HEK293 (cell line): ENCODE measurements around the gene CSNK2A2.

Experiments used
- CTCF ChIA-PET: fragments of 350-600 bp; formaldehyde crosslinking; extraction: SDS; loops from one replicate; lab custom pipeline; 2021; ENCODE audit warnings: antibody characterized with exemption; lab: Yijun Ruan, JAX
- POLR2A ChIA-PET: fragments of 300-600 bp; formaldehyde crosslinking; extraction: SDS; loops from one replicate; lab custom pipeline; 2020; ENCODE audit warnings: antibody characterized with exemption, inconsistent platforms; lab: Yijun Ruan, JAX
- H3K27ac ChIP-seq: fragments of 200-500 bp; sonication (Bioruptor generic); 2 replicates; pipeline ENCODE4 v1.5.1; 2014; ENCODE audit warnings: low read depth, low read length, control low read depth, inconsistent platforms; ENCODE audit errors: extremely low read depth
- H3K36me3 ChIP-seq, 2 experiments: fragments of 200-500 bp in 1 of 2; sonication (Bioruptor generic) in 1 of 2; 1 replicate in 1 of 2; 2 replicates in 1 of 2; pipeline ENCODE4 v1.5.1; 2014 to 2017; ENCODE audit warnings: inconsistent platforms in 2 of 2, low read length in 2 of 2; ENCODE audit not compliant: control insufficient read depth in 2 of 2, insufficient read depth in 1 of 2
- H3K4me1 ChIP-seq: fragments of 200-500 bp; sonication (Bioruptor generic); 2 replicates; pipeline ENCODE4 v1.5.1; 2014; ENCODE audit warnings: mild to moderate bottlenecking, low read length, inconsistent platforms; ENCODE audit not compliant: control insufficient read depth, insufficient read depth
- H3K4me3 ChIP-seq: 2 replicates; pipeline ENCODE4 v1.5.1; 2011; ENCODE audit warnings: low read depth, mild to moderate bottlenecking, control low read depth, low read length, moderate library complexity
- H3K9me3 ChIP-seq: fragments of 200-500 bp; sonication (Bioruptor generic); 2 replicates; pipeline ENCODE4 v1.5.1; 2014; ENCODE audit warnings: low read depth, low read length, inconsistent platforms; ENCODE audit not compliant: control insufficient read depth, insufficient read depth
- SCRT1 ChIP-seq: fragments of 450-650 bp; formaldehyde crosslinking; IDR thresholded peaks from 2 replicates; pipeline ENCODE4 v1.5.1; 2016; ENCODE audit warnings: missing biosample characterization, missing genetic modification characterization, borderline replicate concordance
- SP2 ChIP-seq: fragments of 450-650 bp; formaldehyde crosslinking; IDR thresholded peaks from 2 replicates; pipeline ENCODE4 v1.5.1; 2016; ENCODE audit warnings: missing biosample characterization, missing genetic modification characterization
- ZBTB20 ChIP-seq: fragments of 450-650 bp; formaldehyde crosslinking; IDR thresholded peaks from 2 replicates; pipeline ENCODE4 v1.5.1; 2016; ENCODE audit warnings: missing biosample characterization, missing genetic modification characterization
- ZBTB21 ChIP-seq: fragments of 450-650 bp; formaldehyde crosslinking; IDR thresholded peaks from 2 replicates; pipeline ENCODE4 v1.5.1; 2017; ENCODE audit warnings: missing biosample characterization, missing genetic modification characterization
- ZNF274 ChIP-seq, 2 experiments: fragments of 200-500 bp in 1 of 2; fragments of 450-650 bp in 1 of 2; sonication (Bioruptor generic) in 1 of 2; formaldehyde crosslinking in 1 of 2; IDR thresholded peaks; 2 replicates each; pipeline versions ENCODE4 v1.5.1 to v1.6.1; 2014 to 2016; ENCODE audit warnings: borderline replicate concordance in 1 of 2, inconsistent platforms in 1 of 2, low read length in 1 of 2, missing biosample characterization in 1 of 2, missing genetic modification characterization in 1 of 2
- ZNF292 ChIP-seq: fragments of 450-650 bp; formaldehyde crosslinking; IDR thresholded peaks from 2 replicates; pipeline ENCODE4 v1.5.1; 2016; ENCODE audit warnings: low read depth, missing biosample characterization, missing genetic modification characterization, borderline replicate concordance
- ZNF335 ChIP-seq: fragments of 450-650 bp; formaldehyde crosslinking; conservative IDR thresholded peaks from 2 replicates; pipeline ENCODE4 v1.5.1; 2016; ENCODE audit warnings: missing biosample characterization, missing genetic modification characterization
- ZNF341 ChIP-seq: fragments of 450-650 bp; formaldehyde crosslinking; IDR thresholded peaks from 2 replicates; pipeline ENCODE4; 2016; ENCODE audit warnings: low read depth, missing biosample characterization, missing genetic modification characterization
- ZNF426 ChIP-seq: fragments of 450-650 bp; formaldehyde crosslinking; IDR thresholded peaks from 2 replicates; pipeline ENCODE4 v1.5.1; 2017; ENCODE audit warnings: missing biosample characterization, missing genetic modification characterization, mild to moderate bottlenecking, inconsistent platforms, moderate library complexity
- ZNF530 ChIP-seq: fragments of 450-650 bp; formaldehyde crosslinking; IDR thresholded peaks from 2 replicates; pipeline ENCODE4 v1.5.1; 2016; ENCODE audit warnings: low read depth, missing biosample characterization, missing genetic modification characterization
- ZNF596 ChIP-seq: fragments of 450-650 bp; IDR thresholded peaks from 2 replicates; pipeline ENCODE4 v1.5.0; 2018; ENCODE audit warnings: missing biosample characterization, mild to moderate bottlenecking, missing genetic modification characterization, moderate library complexity
- ZNF600 ChIP-seq: fragments of 450-650 bp; formaldehyde crosslinking; IDR thresholded peaks from 2 replicates; pipeline ENCODE4 v1.5.1; 2016; ENCODE audit warnings: missing biosample characterization, missing genetic modification characterization
- ZNF624 ChIP-seq: fragments of 450-650 bp; formaldehyde crosslinking; IDR thresholded peaks from 2 replicates; pipeline ENCODE4 v1.5.1; 2017; ENCODE audit warnings: missing biosample characterization, missing genetic modification characterization
- ZNF629 ChIP-seq: fragments of 450-650 bp; formaldehyde crosslinking; IDR thresholded peaks from 2 replicates; pipeline ENCODE4 v1.5.1; 2017; ENCODE audit warnings: missing biosample characterization, missing genetic modification characterization
- ZNF837 ChIP-seq: fragments of 450-650 bp; formaldehyde crosslinking; IDR thresholded peaks from 2 replicates; pipeline ENCODE4 v1.5.1; 2016; ENCODE audit warnings: missing biosample characterization, missing genetic modification characterization
- TF ChIP-seq, protein P1 (sequence below): fragments of 450-650 bp; formaldehyde crosslinking; IDR thresholded peaks from 2 replicates; pipeline ENCODE4 v1.5.1; 2016; ENCODE audit warnings: missing biosample characterization, missing genetic modification characterization
- TF ChIP-seq, protein P2 (sequence below): fragments of 450-650 bp; formaldehyde crosslinking; IDR thresholded peaks from 2 replicates; pipeline ENCODE4 v1.5.1; 2016; ENCODE audit warnings: missing biosample characterization, missing genetic modification characterization
- TF ChIP-seq, protein P3 (sequence below): fragments of 450-650 bp; formaldehyde crosslinking; IDR thresholded peaks from 2 replicates; pipeline ENCODE4 v1.5.1; 2016; ENCODE audit warnings: missing biosample characterization, missing genetic modification characterization, low read depth
- TF ChIP-seq, protein P4 (sequence below): fragments of 450-650 bp; IDR thresholded peaks from 2 replicates; pipeline ENCODE4 v1.5.1; 2018; ENCODE audit warnings: missing biosample characterization, missing genetic modification characterization
- TF ChIP-seq, protein P5 (sequence below): fragments of 450-650 bp; formaldehyde crosslinking; IDR thresholded peaks from 2 replicates; pipeline ENCODE4 v1.5.1; 2016; ENCODE audit warnings: missing biosample characterization, missing genetic modification characterization
- TF ChIP-seq, protein P6 (sequence below): fragments of 450-650 bp; formaldehyde crosslinking; IDR thresholded peaks from 2 replicates; pipeline ENCODE4 v1.5.1; 2016; ENCODE audit warnings: missing biosample characterization, missing genetic modification characterization
- TF ChIP-seq, protein P7 (sequence below): fragments of 450-650 bp; formaldehyde crosslinking; IDR thresholded peaks from 2 replicates; pipeline ENCODE4 v1.5.1; 2016; ENCODE audit warnings: missing biosample characterization, missing genetic modification characterization

The CSNK2A2 gene

DNA sequence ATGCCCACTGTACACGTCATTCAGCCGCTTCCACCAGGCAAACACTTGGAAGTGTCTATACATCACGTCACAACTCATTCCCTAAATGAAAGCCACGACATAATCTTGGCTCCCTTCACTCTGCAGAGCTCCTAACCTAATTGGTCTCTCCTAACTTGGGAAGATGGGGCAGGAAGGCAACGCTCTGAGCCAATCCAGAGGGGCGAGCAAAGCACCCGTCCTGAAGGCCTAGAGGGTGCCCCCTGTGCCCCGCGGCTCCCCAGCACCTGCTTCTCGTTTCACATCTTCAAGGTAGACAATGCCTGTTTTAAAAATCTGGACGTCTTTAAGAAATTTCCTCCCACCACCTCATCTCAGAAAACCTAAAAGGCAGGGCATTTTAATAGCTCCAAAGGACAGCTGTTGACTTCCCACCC, 1.0 kb downstream of the CSNK2A2 start:
- CTCF ChIA-PET = interaction anchor here (0.6 to 1.2 kb wide), 8 partner anchors 21 to 1615 kb away, joined by 3 to 5 read pairs (median 3); no protein-coding TSS in a partner anchor
- no peaks in the 10 kb centered on the region for H3K4me1 ChIP-seq
- peak overlapping the region; percentile 74 for H3K4me3 ChIP-seq
- H3K9me3 ChIP-seq = no peaks in the 10 kb centered on the region
- POLR2A ChIA-PET = interaction anchor here (1.3 to 1.8 kb wide), 2 partner anchors 53 to 68 kb away, joined by 3 to 6 read pairs; partner anchors contain the start of gene CFAP20
- TF ChIP-seq ZNF600 (tag by site-specific recombination) (no peak), ZNF335 (tag by site-specific recombination) (peak; percentile 87), ZNF274 (IDR thresholded peaks at IDR 0.05; ENCODE audit: low read length) (no peak), ZNF274 (tag by site-specific recombination; IDR thresholded peaks at IDR 0.05; ENCODE audit: borderline replicate concordance) (no peak), ZNF341 (tag by site-specific recombination) (no peak), ZNF426 (tag by site-specific recombination) (no peak), SP2 (tag by site-specific recombination) (peak; percentile 30), ZNF624 (tag by site-specific recombination) (no peak), ZBTB21 (tag by site-specific recombination) (peak; percentile 78), ZNF292 (no peak), ZNF629 (peak; percentile 77), ZNF837 (tag by site-specific recombination) (no peak), ZBTB20 (tag by site-specific recombination) (0 out of 2 replicates have a peak, but pooled peaks have one; percentile 24), ZNF596 (tag by site-specific recombination) (no peak), ZNF530 (tag by site-specific recombination) (no peak), SCRT1 (no peak)
- TF ChIP-seq, protein P1, sequence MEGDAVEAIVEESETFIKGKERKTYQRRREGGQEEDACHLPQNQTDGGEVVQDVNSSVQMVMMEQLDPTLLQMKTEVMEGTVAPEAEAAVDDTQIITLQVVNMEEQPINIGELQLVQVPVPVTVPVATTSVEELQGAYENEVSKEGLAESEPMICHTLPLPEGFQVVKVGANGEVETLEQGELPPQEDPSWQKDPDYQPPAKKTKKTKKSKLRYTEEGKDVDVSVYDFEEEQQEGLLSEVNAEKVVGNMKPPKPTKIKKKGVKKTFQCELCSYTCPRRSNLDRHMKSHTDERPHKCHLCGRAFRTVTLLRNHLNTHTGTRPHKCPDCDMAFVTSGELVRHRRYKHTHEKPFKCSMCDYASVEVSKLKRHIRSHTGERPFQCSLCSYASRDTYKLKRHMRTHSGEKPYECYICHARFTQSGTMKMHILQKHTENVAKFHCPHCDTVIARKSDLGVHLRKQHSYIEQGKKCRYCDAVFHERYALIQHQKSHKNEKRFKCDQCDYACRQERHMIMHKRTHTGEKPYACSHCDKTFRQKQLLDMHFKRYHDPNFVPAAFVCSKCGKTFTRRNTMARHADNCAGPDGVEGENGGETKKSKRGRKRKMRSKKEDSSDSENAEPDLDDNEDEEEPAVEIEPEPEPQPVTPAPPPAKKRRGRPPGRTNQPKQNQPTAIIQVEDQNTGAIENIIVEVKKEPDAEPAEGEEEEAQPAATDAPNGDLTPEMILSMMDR (tag by site-specific recombination) = no peak
- TF ChIP-seq, protein P2, sequence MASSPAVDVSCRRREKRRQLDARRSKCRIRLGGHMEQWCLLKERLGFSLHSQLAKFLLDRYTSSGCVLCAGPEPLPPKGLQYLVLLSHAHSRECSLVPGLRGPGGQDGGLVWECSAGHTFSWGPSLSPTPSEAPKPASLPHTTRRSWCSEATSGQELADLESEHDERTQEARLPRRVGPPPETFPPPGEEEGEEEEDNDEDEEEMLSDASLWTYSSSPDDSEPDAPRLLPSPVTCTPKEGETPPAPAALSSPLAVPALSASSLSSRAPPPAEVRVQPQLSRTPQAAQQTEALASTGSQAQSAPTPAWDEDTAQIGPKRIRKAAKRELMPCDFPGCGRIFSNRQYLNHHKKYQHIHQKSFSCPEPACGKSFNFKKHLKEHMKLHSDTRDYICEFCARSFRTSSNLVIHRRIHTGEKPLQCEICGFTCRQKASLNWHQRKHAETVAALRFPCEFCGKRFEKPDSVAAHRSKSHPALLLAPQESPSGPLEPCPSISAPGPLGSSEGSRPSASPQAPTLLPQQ (tag by site-specific recombination) = 0 out of 2 replicates have a peak, but pooled peaks have one; percentile 12
- TF ChIP-seq, protein P3, sequence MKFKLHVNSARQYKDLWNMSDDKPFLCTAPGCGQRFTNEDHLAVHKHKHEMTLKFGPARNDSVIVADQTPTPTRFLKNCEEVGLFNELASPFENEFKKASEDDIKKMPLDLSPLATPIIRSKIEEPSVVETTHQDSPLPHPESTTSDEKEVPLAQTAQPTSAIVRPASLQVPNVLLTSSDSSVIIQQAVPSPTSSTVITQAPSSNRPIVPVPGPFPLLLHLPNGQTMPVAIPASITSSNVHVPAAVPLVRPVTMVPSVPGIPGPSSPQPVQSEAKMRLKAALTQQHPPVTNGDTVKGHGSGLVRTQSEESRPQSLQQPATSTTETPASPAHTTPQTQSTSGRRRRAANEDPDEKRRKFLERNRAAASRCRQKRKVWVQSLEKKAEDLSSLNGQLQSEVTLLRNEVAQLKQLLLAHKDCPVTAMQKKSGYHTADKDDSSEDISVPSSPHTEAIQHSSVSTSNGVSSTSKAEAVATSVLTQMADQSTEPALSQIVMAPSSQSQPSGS (tag by site-specific recombination) = peak; percentile 36; the same call in 1 of the 2 replicates
- TF ChIP-seq, protein P4, sequence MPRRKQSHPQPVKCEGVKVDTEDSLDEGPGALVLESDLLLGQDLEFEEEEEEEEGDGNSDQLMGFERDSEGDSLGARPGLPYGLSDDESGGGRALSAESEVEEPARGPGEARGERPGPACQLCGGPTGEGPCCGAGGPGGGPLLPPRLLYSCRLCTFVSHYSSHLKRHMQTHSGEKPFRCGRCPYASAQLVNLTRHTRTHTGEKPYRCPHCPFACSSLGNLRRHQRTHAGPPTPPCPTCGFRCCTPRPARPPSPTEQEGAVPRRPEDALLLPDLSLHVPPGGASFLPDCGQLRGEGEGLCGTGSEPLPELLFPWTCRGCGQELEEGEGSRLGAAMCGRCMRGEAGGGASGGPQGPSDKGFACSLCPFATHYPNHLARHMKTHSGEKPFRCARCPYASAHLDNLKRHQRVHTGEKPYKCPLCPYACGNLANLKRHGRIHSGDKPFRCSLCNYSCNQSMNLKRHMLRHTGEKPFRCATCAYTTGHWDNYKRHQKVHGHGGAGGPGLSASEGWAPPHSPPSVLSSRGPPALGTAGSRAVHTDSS (tag by site-specific recombination) = no peak
- TF ChIP-seq, protein P5, sequence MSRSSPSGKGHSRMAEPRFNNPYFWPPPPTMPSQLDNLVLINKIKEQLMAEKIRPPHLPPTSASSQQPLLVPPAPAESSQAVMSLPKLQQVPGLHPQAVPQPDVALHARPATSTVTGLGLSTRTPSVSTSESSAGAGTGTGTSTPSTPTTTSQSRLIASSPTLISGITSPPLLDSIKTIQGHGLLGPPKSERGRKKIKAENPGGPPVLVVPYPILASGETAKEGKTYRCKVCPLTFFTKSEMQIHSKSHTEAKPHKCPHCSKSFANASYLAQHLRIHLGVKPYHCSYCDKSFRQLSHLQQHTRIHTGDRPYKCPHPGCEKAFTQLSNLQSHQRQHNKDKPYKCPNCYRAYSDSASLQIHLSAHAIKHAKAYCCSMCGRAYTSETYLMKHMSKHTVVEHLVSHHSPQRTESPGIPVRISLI = no peak
- TF ChIP-seq, protein P6, sequence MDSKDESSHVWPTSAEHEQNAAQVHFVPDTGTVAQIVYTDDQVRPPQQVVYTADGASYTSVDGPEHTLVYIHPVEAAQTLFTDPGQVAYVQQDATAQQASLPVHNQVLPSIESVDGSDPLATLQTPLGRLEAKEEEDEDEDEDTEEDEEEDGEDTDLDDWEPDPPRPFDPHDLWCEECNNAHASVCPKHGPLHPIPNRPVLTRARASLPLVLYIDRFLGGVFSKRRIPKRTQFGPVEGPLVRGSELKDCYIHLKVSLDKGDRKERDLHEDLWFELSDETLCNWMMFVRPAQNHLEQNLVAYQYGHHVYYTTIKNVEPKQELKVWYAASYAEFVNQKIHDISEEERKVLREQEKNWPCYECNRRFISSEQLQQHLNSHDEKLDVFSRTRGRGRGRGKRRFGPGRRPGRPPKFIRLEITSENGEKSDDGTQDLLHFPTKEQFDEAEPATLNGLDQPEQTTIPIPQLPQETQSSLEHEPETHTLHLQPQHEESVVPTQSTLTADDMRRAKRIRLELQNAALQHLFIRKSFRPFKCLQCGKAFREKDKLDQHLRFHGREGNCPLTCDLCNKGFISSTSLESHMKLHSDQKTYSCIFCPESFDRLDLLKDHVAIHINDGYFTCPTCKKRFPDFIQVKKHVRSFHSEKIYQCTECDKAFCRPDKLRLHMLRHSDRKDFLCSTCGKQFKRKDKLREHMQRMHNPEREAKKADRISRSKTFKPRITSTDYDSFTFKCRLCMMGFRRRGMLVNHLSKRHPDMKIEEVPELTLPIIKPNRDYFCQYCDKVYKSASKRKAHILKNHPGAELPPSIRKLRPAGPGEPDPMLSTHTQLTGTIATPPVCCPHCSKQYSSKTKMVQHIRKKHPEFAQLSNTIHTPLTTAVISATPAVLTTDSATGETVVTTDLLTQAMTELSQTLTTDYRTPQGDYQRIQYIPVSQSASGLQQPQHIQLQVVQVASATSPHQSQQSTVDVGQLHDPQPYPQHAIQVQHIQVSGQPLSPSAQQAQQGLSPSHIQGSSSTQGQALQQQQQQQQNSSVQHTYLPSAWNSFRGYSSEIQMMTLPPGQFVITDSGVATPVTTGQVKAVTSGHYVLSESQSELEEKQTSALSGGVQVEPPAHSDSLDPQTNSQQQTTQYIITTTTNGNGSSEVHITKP (tag by site-specific recombination) = peak; percentile 60
- TF ChIP-seq, protein P7, sequence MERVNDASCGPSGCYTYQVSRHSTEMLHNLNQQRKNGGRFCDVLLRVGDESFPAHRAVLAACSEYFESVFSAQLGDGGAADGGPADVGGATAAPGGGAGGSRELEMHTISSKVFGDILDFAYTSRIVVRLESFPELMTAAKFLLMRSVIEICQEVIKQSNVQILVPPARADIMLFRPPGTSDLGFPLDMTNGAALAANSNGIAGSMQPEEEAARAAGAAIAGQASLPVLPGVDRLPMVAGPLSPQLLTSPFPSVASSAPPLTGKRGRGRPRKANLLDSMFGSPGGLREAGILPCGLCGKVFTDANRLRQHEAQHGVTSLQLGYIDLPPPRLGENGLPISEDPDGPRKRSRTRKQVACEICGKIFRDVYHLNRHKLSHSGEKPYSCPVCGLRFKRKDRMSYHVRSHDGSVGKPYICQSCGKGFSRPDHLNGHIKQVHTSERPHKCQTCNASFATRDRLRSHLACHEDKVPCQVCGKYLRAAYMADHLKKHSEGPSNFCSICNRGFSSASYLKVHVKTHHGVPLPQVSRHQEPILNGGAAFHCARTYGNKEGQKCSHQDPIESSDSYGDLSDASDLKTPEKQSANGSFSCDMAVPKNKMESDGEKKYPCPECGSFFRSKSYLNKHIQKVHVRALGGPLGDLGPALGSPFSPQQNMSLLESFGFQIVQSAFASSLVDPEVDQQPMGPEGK = peak; percentile 40; the same call in 1 of the 2 replicates
- H3K27ac ChIP-seq = no peak overlapping the region
- H3K36me3 ChIP-seq = peaks cover 23 to 49% of the 10 kb centered on the region in 2 experiments
